ENCODE data around the gene AJM1. TPM values are rescaled to one million over a fixed set of nuclear protein-coding genes. Genes with fewer than 3 reads are reported as not detected.

AJM1 gene
- total and polyA plus RNA-seq, 2 experiments from 2014 or later, result 2.0 to 7.7 TPM

- Histone ChIP-seq H2AFZ (peak overlapping the region; percentile 40), H3K4me3 (peak overlapping the region; percentile 86), H3K9me2 (replicated peaks; ENCODE audit: insufficient read depth) (no peaks in the 10 kb centered on the region), H3K36me3 (replicated peaks; ENCODE audit: insufficient read depth, low read depth) (no peaks in the 10 kb centered on the region), H3K27ac (peak overlapping the region; percentile 92), H3K27me3 (no peaks in the 10 kb centered on the region), H3K9me3 (ENCODE audit: low read depth) (no peaks in the 10 kb centered on the region), H3K4me1 (ENCODE audit: insufficient read depth) (peaks cover 20% of the 10 kb centered on the region), H4K20me1 (ENCODE audit: insufficient read depth, poor library complexity, severe bottlenecking) (peaks cover 12% of the 10 kb centered on the region), H3K4me2 (peak overlapping the region; percentile 86), H3K79me2 (peaks cover 12% of the 10 kb centered on the region)
- DNase-seq (ENCODE audit: low spot score), result peak; percentile 86
- TF ChIP-seq EZH2phosphoT487 (IDR thresholded peaks at IDR 0.05; ENCODE audit: low read depth, severe bottlenecking, unreplicated experiment), result no peak
- TF ChIP-seq EZH2 (IDR thresholded peaks at IDR 0.05; ENCODE audit: borderline replicate concordance), result no peak
- TF ChIP-seq, protein P1, sequence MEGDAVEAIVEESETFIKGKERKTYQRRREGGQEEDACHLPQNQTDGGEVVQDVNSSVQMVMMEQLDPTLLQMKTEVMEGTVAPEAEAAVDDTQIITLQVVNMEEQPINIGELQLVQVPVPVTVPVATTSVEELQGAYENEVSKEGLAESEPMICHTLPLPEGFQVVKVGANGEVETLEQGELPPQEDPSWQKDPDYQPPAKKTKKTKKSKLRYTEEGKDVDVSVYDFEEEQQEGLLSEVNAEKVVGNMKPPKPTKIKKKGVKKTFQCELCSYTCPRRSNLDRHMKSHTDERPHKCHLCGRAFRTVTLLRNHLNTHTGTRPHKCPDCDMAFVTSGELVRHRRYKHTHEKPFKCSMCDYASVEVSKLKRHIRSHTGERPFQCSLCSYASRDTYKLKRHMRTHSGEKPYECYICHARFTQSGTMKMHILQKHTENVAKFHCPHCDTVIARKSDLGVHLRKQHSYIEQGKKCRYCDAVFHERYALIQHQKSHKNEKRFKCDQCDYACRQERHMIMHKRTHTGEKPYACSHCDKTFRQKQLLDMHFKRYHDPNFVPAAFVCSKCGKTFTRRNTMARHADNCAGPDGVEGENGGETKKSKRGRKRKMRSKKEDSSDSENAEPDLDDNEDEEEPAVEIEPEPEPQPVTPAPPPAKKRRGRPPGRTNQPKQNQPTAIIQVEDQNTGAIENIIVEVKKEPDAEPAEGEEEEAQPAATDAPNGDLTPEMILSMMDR (IDR thresholded peaks at IDR 0.05; ENCODE audit: poor library complexity), result no peak
- 19% methylated on average over 27 of the region's 75 CpGs for WGBS (ENCODE audit: low lambda C conversion rate, missing lambda C conversion rate)
Observed at GRCh38 chr9:136847088-136847825, 5.0 kb downstream of the AJM1 start.

GRCh38 chr9:136847826-136848392 is 5.6 kb downstream of the AJM1 start:
- TF ChIP-seq EZH2 (IDR thresholded peaks at IDR 0.05; ENCODE audit: borderline replicate concordance) (no peak), EZH2phosphoT487 (IDR thresholded peaks at IDR 0.05; ENCODE audit: low read depth, severe bottlenecking, unreplicated experiment) (no peak)
- TF ChIP-seq, protein P1 (IDR thresholded peaks at IDR 0.05; ENCODE audit: poor library complexity), result no peak
- Histone ChIP-seq H3K36me3 (replicated peaks; ENCODE audit: insufficient read depth, low read depth) (no peaks in the 10 kb centered on the region), H3K4me3 (peak overlapping the region; percentile 86), H3K9me2 (replicated peaks; ENCODE audit: insufficient read depth) (no peaks in the 10 kb centered on the region), H3K4me1 (ENCODE audit: insufficient read depth) (peaks cover 14% of the 10 kb centered on the region), H3K79me2 (peaks cover 12% of the 10 kb centered on the region), H4K20me1 (ENCODE audit: insufficient read depth, poor library complexity, severe bottlenecking) (peaks cover 12% of the 10 kb centered on the region), H3K27ac (peak overlapping the region; percentile 92), H3K9me3 (ENCODE audit: low read depth) (no peaks in the 10 kb centered on the region), H3K27me3 (no peaks in the 10 kb centered on the region), H3K4me2 (peak overlapping the region; percentile 86), H2AFZ (peak overlapping the region; percentile 40)
- 3% methylated on average over 45 of the region's 48 CpGs for WGBS (ENCODE audit: low lambda C conversion rate, missing lambda C conversion rate)
- DNase-seq (ENCODE audit: low spot score), result peak; percentile 93

GRCh38 chr9:136848393-136849037 is 6.2 kb downstream of the AJM1 start:
- WGBS (ENCODE audit: low lambda C conversion rate, missing lambda C conversion rate), result 0% methylated on average over 17 of the region's 53 CpGs
- no peak for TF ChIP-seq EZH2 (IDR thresholded peaks at IDR 0.05; ENCODE audit: borderline replicate concordance)
- TF ChIP-seq EZH2phosphoT487 (IDR thresholded peaks at IDR 0.05; ENCODE audit: low read depth, severe bottlenecking, unreplicated experiment), result no peak
- TF ChIP-seq, protein P1 (IDR thresholded peaks at IDR 0.05; ENCODE audit: poor library complexity), result no peak

More at GRCh38 chr9:136848393-136849037, 6.2 kb downstream of the AJM1 start:
- Histone ChIP-seq H3K79me2 (peaks cover 12% of the 10 kb centered on the region), H3K27me3 (no peaks in the 10 kb centered on the region), H3K4me3 (peak overlapping the region; percentile 86), H3K9me2 (replicated peaks; ENCODE audit: insufficient read depth) (no peaks in the 10 kb centered on the region), H3K4me1 (ENCODE audit: insufficient read depth) (peaks cover 8% of the 10 kb centered on the region), H3K27ac (peak overlapping the region; percentile 92), H2AFZ (peak overlapping the region; percentile 55), H3K36me3 (replicated peaks; ENCODE audit: insufficient read depth, low read depth) (no peaks in the 10 kb centered on the region), H3K4me2 (peak overlapping the region; percentile 86), H3K9me3 (ENCODE audit: low read depth) (no peaks in the 10 kb centered on the region), H4K20me1 (ENCODE audit: insufficient read depth, poor library complexity, severe bottlenecking) (peaks cover 12% of the 10 kb centered on the region)
- peak; percentile 76 for DNase-seq (ENCODE audit: low spot score)

All from hepatocyte (in vitro differentiated cells).